Upper lobe of left lung (tissue), 6 donors: ENCODE results near the gene MPPED2. TPM values are rescaled to one million over a fixed set of nuclear protein-coding genes. Genes with fewer than 3 reads are reported as not detected.

Experiments used
- ATAC-seq, 2 donors: fragments of 200-7000 bp; cut with Tn5 transposase; one replicate each; pipeline ENCODE4 v1.9.1; 2022; ENCODE audit warnings: mild to moderate bottlenecking in 2 of 2, moderate library complexity in 2 of 2; ENCODE audit not compliant: low FRiP score in 2 of 2
- DNase-seq, 2 donors: peaks; one replicate each; pipeline ENCODE4 v3.0.0-alpha.2; 2019 to 2020
- H3K27ac ChIP-seq, 4 donors: fragments of 200-600 bp; sonication (generic); one replicate each; pipeline ENCODE4 v1.5.1; 2016 to 2019
- H3K27me3 ChIP-seq, 4 donors: fragments of 200-600 bp; sonication (generic); one replicate each; pipeline ENCODE4 v1.5.1; 2017 to 2019
- H3K36me3 ChIP-seq, 4 donors: fragments of 200-600 bp; sonication (generic); one replicate each; pipeline ENCODE4 v1.5.1; 2016 to 2019
- H3K4me1 ChIP-seq, 4 donors: fragments of 200-600 bp; sonication (generic); one replicate each; pipeline ENCODE4 v1.5.1; 2018 to 2019
- H3K4me3 ChIP-seq, 4 donors: fragments of 200-600 bp; sonication (generic); one replicate each; pipeline ENCODE4 v1.5.1; 2017 to 2019; ENCODE audit warnings: mild to moderate bottlenecking in 2 of 4, moderate library complexity in 1 of 4
- H3K9me3 ChIP-seq, 4 donors: fragments of 200-600 bp; sonication (generic); one replicate each; pipeline ENCODE4 v1.5.1; 2018 to 2019
- EP300 ChIP-seq, 4 donors: sonication (generic); formaldehyde crosslinking; IDR thresholded peaks; one replicate each; pipeline ENCODE4 v1.5.1; 2017; ENCODE audit warnings: antibody characterized with exemption in 4 of 4, control low read depth in 2 of 4
- POLR2A ChIP-seq, 4 donors: fragments of 450-650 bp; IDR thresholded peaks; one replicate each; pipeline ENCODE4 v1.5.1; 2016 to 2017; ENCODE audit warnings: antibody characterized with exemption in 4 of 4, mild to moderate bottlenecking in 2 of 4
- POLR2AphosphoS5 ChIP-seq, 2 donors: sonication (generic); formaldehyde crosslinking; IDR thresholded peaks; one replicate each; pipeline ENCODE4 v1.5.1; 2017; ENCODE audit warnings: antibody characterized with exemption in 2 of 2
- WGBS, 2 donors: methylation state at CpG; one replicate each; pipeline ENCODE4 v1.1.5; 2017 to 2018; 5-methylcytosine and 5-hydroxymethylcytosine counted together
- total RNA-seq, 6 donors: library from RNA; depleted of rRNA in 4 of 6; stranded (reverse); fragments of >200 nt in 4 of 6; gene quantifications; one replicate each; pipeline versions ENCODE4 v1.1.0 to v1.2.1, GENCODE V29; 2016 to 2021
- TF ChIP-seq, protein P1 (sequence below), 6 experiments: fragments of 450-650 bp in 4 of 6; fragments of 200-600 bp in 2 of 6; sonication (generic) in 2 of 6; IDR thresholded peaks; one replicate each; pipeline ENCODE4 v1.5.1; 2016 to 2019; ENCODE audit warnings: antibody characterized with exemption in 6 of 6
- donor health status: DM: no; HTN: no; CAD: no; lungs with moderate emphysema.
- donor health status: DM: no; HTN: yes; CAD: no; lungs with severe emphysema.

Gene MPPED2
- total RNA-seq, 6 donors from 2014 or later: 0.20 to 3.8 (median 0.49) TPM; not detected in 1

DNA sequence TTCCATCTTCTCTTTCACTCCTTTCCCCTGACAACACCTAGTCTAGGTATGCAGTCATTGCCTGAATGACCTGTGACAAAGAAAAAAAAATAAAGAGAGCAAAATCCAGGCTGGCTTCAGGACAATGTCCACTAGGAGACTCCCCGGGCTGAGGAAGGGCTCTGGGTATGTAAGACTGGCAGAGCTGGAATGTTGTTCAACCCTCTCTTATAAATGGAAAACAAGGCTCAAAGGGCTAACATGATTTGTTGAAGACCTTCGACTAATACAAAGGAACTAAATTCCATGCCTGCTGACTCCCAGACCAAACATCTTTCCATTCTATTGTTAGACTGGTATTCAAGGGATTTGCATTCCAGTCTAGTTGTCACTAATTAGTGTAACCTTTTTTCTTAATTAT is 141.1 kb downstream of the MPPED2 start:
- H3K4me1 ChIP-seq: no peaks in the 10 kb centered on the region
- H3K36me3 ChIP-seq: no peaks in the 10 kb centered on the region
- H3K4me3 ChIP-seq: no peak overlapping the region
- 45 to 82% methylated on average over 2 of the region's 2 CpGs for WGBS, 2 donors
- ATAC-seq (no peak), DNase-seq (no peak)
- H3K27me3 ChIP-seq: no peaks in the 10 kb centered on the region
- TF ChIP-seq, protein P1, sequence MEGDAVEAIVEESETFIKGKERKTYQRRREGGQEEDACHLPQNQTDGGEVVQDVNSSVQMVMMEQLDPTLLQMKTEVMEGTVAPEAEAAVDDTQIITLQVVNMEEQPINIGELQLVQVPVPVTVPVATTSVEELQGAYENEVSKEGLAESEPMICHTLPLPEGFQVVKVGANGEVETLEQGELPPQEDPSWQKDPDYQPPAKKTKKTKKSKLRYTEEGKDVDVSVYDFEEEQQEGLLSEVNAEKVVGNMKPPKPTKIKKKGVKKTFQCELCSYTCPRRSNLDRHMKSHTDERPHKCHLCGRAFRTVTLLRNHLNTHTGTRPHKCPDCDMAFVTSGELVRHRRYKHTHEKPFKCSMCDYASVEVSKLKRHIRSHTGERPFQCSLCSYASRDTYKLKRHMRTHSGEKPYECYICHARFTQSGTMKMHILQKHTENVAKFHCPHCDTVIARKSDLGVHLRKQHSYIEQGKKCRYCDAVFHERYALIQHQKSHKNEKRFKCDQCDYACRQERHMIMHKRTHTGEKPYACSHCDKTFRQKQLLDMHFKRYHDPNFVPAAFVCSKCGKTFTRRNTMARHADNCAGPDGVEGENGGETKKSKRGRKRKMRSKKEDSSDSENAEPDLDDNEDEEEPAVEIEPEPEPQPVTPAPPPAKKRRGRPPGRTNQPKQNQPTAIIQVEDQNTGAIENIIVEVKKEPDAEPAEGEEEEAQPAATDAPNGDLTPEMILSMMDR (IDR thresholded peaks at IDR 0.05): no peak
- TF ChIP-seq EP300 (IDR thresholded peaks at IDR 0.05): no peak
- TF ChIP-seq POLR2AphosphoS5 (IDR thresholded peaks at IDR 0.05): no peak
- TF ChIP-seq POLR2A (IDR thresholded peaks at IDR 0.05): no peak
- H3K9me3 ChIP-seq: no peaks in the 10 kb centered on the region
- no peak overlapping the region for H3K27ac ChIP-seq

DNA sequence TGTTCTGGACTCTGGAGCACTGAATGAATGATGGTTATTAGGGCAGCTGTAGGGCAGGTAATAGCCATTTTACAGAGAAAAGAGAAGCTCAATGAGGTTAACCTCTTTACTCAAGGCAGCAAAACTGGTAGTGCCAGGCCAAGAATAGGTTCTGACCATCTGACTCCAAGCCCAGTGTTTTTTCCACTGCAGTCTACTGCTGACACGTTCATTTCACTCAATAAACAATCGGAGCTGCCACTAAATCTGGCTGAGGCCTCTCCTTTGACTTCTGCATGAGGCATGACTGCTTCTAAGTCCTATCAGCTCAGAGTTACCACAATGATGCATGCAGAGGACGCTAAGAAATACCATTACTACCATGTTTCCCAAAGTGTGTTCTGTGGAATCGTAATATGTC is 145.6 kb downstream of the MPPED2 start:
- no peak overlapping the region for H3K4me3 ChIP-seq
- ATAC-seq: no peak

DNA sequence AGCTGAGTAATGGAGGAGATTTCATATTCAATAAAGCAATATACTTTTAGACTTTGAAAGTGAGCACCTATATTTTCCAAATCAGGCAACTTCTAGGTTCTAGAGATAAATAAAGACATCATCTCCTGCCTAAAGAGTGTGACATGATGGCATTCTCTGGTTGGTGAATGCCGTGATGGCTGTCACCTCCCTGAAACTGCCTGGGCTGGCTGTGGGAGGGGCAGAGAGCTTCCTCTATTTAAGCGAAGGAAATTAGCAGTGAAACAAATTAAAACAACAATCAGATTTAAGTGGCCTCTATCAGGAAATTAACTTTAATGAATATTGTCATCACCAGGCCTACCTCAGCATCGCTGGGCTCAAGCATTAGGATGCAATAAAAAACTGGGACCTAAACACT is 149.4 kb downstream of the MPPED2 start:
- no peaks in the 10 kb centered on the region for H3K36me3 ChIP-seq
- no peak overlapping the region for H3K27ac ChIP-seq
- H3K4me3 ChIP-seq: no peak overlapping the region
- no peaks in the 10 kb centered on the region for H3K27me3 ChIP-seq
- DNase-seq: no peak
- H3K9me3 ChIP-seq: no peaks in the 10 kb centered on the region
- 49 to 59% methylated on average over 3 of the region's 3 CpGs for WGBS, 2 donors
- no peak for ATAC-seq
- H3K4me1 ChIP-seq: no peaks in the 10 kb centered on the region
- TF ChIP-seq, protein P1 (IDR thresholded peaks at IDR 0.05): no peak
- TF ChIP-seq POLR2AphosphoS5 (IDR thresholded peaks at IDR 0.05) (no peak), EP300 (IDR thresholded peaks at IDR 0.05) (no peak), POLR2A (IDR thresholded peaks at IDR 0.05) (no peak)

More for the DNA sequence above, 145.6 kb downstream of the MPPED2 start:
- Histone ChIP-seq H3K27me3 (no peaks in the 10 kb centered on the region), H3K9me3 (no peaks in the 10 kb centered on the region), H3K27ac (no peak overlapping the region), H3K4me1 (no peaks in the 10 kb centered on the region), H3K36me3 (no peaks in the 10 kb centered on the region)
- WGBS, 2 donors: 80 to 86% methylated on average over 4 of the region's 4 CpGs
- no peak for DNase-seq
- TF ChIP-seq EP300 (IDR thresholded peaks at IDR 0.05) (no peak), POLR2A (IDR thresholded peaks at IDR 0.05) (no peak), POLR2AphosphoS5 (IDR thresholded peaks at IDR 0.05) (no peak)
- TF ChIP-seq, protein P1 (IDR thresholded peaks at IDR 0.05): no peak

DNA sequence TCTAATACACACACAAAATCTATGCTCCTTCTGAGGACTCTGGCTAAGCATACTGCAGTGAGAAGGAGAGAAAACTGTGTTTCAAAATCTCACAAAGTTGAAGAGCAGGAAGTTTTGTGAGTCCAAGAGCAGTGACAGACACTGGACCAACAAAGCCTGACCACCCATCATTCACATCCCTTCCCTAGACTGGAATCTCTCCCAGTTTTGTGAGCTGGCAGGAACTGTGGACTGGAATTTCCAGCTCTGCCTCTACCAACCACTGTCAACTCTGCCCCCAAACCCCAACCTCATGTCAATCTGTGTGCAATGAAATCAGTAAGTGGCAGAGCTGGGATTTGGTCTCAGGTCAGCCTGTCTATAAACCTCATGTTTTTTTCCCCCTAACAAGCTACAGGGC is 150.7 kb downstream of the MPPED2 start:
- ATAC-seq (no peak), DNase-seq (no peak)
- TF ChIP-seq, protein P1 (IDR thresholded peaks at IDR 0.05): no peak
- TF ChIP-seq POLR2A (IDR thresholded peaks at IDR 0.05) (no peak), POLR2AphosphoS5 (IDR thresholded peaks at IDR 0.05) (no peak), EP300 (IDR thresholded peaks at IDR 0.05) (no peak)
- no peaks in the 10 kb centered on the region for H3K36me3 ChIP-seq
- no peak overlapping the region for H3K4me3 ChIP-seq
- no peak overlapping the region for H3K27ac ChIP-seq
- no peaks in the 10 kb centered on the region for H3K4me1 ChIP-seq
- no peaks in the 10 kb centered on the region for H3K27me3 ChIP-seq
- H3K9me3 ChIP-seq: no peaks in the 10 kb centered on the region

DNA sequence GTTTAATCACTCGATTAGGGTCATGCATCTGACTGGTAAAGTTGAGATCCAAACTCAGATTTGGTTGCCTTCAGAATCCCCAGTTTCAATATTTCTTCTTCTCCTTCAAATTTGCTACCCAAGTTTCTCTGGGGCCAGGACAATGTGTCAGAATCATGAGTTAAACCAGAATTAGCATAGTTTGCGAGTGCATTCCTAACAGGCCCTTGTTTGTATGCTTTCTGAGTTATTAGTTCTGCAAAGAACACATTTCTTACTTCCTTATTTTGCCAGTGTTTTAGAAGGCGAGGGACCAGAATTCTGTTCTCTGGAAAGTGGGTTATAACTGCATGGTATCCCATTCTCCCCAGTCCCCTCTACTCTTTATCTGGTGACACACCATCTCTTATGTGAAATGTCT is 151.3 kb downstream of the MPPED2 start:
- WGBS, 2 donors: 78 to 81% methylated on average over 3 of the region's 3 CpGs
- no peaks in the 10 kb centered on the region for H3K36me3 ChIP-seq
- H3K27ac ChIP-seq: no peak overlapping the region

More for the DNA sequence above, 151.3 kb downstream of the MPPED2 start:
- Histone ChIP-seq H3K4me1 (no peaks in the 10 kb centered on the region), H3K4me3 (no peak overlapping the region), H3K9me3 (no peaks in the 10 kb centered on the region), H3K27me3 (no peaks in the 10 kb centered on the region)
- DNase-seq (no peak), ATAC-seq (no peak)
- TF ChIP-seq EP300 (IDR thresholded peaks at IDR 0.05): no peak
- TF ChIP-seq, protein P1 (IDR thresholded peaks at IDR 0.05): no peak
- TF ChIP-seq POLR2A (IDR thresholded peaks at IDR 0.05): no peak
- TF ChIP-seq POLR2AphosphoS5 (IDR thresholded peaks at IDR 0.05): no peak
